ENCODE data around the gene HBB.
"Not testable (repeated sequence)": the region's sequence is repeated elsewhere in the genome, so short reads cannot be mapped to it uniquely, and the experiment has no call there.

The HBB gene

DNA sequence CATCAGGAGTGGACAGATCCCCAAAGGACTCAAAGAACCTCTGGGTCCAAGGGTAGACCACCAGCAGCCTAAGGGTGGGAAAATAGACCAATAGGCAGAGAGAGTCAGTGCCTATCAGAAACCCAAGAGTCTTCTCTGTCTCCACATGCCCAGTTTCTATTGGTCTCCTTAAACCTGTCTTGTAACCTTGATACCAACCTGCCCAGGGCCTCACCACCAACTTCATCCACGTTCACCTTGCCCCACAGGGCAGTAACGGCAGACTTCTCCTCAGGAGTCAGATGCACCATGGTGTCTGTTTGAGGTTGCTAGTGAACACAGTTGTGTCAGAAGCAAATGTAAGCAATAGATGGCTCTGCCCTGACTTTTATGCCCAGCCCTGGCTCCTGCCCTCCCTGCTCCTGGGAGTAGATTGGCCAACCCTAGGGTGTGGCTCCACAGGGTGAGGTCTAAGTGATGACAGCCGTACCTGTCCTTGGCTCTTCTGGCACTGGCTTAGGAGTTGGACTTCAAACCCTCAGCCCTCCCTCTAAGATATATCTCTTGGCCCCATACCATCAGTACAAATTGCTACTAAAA, at the start of gene HBB:
TSS of gene HBB (minus strand) at position 340 of the 579 bp plus-strand sequence. CDS start at position 290, 50 bp downstream.
- no peak for DNase-seq (ENCODE audit: low read depth in 2 of 2, low spot score in 1 of 2)

DNA sequence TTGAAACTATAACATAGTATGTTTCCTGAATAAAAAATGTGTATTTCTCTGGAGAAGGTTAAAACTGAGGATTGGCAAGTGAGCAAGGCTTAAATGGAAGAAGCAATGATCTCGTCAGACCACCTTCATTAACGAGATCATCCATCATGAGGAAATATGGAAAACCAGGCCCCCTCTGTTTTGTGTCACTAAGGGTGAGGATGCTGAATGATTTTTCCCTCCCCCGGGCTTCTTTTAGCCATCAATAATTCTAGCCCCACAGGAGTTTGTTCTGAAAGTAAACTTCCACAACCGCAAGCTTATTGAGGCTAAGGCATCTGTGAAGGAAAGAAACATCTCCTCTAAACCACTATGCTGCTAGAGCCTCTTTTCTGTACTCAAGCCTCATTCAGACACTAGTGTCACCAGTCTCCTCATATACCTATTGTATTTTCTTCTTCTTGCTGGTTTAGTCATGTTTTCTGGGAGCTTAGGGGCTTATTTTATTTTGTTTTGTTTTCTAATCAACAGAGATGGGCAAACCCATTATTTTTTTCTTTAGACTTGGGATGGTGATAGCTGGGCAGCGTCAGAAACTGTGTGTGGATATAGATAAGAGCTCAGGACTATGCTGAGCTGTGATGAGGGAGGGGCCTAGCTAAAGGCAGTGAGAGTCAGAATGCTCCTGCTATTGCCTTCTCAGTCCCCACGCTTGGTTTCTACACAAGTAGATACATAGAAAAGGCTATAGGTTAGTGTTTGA, 48.7 kb upstream of the HBB start:
- no peak for DNase-seq (ENCODE audit: low read depth in 2 of 2, low spot score in 1 of 2)

DNA sequence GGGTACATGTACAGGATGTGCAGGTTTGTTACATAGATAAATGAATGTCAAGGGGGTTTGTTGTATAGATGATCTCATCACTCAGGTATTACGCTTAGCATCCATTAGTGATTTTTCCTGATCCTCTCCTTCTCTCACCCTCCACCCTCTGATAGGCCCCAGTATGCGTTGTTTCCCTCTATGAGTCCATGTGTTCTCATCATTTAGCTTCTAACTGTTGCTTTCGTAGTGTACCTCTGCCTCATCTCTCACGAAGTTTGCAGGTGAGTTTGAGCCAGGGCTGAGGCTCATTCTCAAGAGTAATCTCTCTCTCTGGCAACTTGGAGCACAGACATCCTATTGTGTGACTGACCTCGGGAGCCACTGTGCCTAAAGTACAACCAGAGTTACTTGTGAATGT, 47.5 kb upstream of the HBB start:
- DNase-seq (ENCODE audit: low read depth in 2 of 2, low spot score in 1 of 2): no peak

DNA sequence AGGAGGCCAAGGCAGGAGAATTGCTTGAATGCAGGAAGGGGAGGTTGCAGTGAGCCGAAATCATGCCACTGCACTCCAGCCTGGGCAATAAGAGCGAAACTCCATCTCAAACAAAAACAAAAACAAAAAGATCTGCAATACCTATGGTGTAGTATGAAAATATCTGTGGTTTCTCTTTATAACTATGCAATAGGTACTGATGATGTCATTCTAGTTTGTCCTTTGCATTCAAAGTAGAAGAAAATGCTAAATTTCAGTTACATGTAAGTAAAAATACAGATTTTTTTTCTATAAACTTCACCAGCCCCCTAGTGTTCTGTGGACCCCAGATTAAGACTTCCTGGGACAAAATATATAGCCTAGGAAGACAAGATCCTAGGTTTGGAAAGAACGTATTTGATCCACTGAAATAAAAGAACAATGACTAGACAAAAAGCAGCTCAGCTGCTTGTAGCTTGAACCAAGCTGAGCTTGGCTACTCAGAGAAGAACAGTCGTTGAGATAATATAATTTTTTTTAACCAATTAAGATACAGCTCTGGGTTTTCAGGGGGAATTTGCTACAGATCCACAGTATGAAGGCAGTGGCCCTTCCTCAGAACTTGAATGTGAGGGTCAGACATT, 45.6 kb upstream of the HBB start:
- no peak for DNase-seq (ENCODE audit: low read depth in 2 of 2, low spot score in 1 of 2)

DNA sequence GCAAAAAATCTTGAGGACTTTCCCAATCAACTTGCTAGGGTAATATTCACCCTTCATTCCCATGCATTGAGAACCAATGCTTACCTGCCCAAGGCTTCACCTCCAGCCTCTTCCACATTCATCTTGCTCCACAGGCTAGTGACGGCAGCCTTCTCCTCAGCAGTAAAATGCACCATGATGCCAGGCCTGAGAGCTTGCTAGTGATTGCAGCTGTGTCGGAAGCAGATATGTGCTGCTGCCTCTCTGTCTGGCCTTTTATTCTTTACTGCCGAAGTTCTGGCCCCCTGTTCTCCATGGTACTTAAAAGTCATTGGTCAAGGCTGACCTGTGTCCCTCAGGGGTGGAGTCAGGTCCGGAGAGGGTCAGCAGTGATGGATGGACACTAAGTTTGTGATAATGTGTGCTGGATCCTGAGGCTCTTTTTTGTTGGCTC, 42.9 kb upstream of the HBB start, which contains the start of gene HBE1:
TSS of gene HBE1 (minus strand) at position 231 of the 433 bp plus-strand sequence. CDS start at position 176, 55 bp downstream.
- DNase-seq (ENCODE audit: low read depth in 2 of 2, low spot score in 1 of 2): no peak

DNA sequence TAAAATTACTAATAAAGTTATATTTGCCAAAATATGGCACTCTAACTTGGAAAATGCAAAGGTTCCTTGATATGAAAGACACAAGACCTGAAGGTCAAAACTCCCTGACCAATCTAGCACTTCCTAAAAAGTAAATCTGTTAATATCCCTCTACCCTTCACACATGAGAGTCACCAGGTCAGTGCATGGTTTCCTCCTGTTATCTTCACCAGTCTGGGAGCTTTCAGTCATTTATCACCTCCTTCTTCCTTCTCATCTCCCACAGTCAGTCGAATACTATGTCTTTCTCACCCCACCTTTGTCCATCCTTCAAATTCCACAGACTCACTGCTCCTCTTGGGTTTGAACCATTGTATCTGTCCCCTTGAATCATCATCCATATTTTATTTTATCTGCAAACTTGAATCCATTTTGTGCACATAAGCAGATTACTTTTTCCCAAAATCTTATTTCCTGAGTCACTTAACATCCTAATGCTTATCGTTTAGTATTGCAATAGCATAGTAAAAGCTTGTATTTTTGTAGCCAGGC, 40.2 kb upstream of the HBB start:
- DNase-seq (ENCODE audit: low read depth in 2 of 2, low spot score in 1 of 2): no peak

DNA sequence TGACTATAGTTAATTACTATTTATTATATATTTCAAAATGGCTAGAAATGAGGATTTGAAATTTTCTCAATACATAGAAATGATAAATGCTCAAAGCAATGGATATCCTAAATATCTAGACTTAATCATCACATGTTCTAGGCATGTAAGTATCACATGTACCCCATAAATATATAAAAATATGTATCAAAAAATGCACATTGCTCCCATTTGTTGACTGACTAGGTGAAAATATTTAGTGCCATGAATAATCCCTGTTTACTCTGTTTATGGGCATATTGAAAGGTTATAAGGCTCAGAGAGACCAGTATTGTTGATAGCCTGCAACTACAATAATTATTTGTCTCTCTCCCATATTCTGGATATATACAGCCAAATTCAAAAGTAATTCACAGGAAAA, 39.7 kb upstream of the HBB start:
- no peak for DNase-seq (ENCODE audit: low read depth in 2 of 2, low spot score in 1 of 2)

DNA sequence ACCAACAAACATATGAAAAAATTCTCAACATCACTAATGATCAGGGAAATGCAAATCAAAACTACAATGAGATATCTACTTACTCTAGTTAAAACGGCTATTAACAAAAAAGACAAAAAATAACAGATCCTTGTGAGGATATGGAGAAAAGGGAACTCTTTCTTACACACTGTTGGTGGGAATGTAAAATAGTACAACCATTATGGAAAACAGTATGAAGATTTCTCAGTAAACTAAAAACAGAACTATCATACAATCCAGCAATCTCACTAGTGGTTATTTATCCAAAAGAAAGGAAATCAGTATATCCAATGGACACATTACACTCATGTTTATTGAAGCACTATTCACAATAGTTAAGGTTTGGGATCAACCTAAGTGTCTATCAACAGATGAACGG, 39.0 kb upstream of the HBB start:
- DNase-seq (ENCODE audit: low read depth in 2 of 2, low spot score in 1 of 2): no peak

DNA sequence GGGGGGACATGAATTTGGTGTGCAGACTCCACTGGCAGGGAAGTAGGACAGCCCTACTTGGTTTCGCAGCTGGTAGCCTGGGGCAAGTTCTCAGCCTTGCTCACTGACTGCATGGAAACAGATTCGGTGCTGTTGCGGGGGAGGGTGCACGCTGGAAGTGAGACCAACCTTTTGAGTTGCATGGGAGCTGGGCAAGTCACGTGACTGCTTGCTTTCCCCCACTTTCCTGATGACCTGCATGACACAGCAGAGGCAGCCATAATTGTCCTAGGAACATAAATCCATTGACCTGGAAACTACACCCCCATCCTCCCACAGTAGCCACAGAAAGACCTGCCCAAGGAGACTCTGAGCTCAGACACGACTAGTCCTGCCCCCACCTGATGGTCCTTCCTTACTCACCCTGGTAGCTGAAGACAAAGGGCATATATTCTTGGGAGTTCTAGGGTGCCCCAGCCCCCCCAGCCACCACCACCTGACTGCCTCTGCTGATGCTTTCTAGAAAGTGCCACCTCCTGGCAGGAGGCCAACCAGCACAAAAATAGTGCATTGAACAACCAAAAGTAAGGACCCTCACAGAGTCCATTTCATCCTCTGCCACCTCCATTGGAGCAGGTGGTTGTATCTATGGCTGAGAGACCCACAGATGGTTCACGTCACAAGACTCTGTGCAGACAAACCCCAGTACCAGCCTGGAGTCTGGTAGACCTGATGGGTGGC, 31.8 kb upstream of the HBB start:
- no peak for DNase-seq (ENCODE audit: low read depth in 2 of 2, low spot score in 1 of 2)

DNA sequence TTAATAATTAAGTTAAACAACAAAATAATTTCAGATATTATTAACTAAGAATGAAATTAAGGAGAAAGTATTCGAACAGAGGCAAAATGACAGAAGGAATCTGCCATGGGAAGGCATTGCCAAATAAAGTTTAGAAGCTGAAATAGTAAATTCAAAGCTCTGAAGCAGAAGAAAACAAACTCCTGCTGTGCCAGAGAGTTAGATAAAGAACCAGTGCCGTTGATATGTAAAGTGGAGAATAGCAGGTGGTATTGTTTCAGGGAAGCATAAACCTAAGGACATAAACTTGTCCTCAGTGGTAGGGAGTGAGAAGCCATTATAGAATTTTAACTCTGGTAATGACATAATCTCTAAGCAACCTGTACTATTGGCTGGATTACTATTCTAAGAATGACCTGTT, 30.4 kb upstream of the HBB start:
- DNase-seq (ENCODE audit: low read depth in 2 of 2, low spot score in 1 of 2): no peak

DNA sequence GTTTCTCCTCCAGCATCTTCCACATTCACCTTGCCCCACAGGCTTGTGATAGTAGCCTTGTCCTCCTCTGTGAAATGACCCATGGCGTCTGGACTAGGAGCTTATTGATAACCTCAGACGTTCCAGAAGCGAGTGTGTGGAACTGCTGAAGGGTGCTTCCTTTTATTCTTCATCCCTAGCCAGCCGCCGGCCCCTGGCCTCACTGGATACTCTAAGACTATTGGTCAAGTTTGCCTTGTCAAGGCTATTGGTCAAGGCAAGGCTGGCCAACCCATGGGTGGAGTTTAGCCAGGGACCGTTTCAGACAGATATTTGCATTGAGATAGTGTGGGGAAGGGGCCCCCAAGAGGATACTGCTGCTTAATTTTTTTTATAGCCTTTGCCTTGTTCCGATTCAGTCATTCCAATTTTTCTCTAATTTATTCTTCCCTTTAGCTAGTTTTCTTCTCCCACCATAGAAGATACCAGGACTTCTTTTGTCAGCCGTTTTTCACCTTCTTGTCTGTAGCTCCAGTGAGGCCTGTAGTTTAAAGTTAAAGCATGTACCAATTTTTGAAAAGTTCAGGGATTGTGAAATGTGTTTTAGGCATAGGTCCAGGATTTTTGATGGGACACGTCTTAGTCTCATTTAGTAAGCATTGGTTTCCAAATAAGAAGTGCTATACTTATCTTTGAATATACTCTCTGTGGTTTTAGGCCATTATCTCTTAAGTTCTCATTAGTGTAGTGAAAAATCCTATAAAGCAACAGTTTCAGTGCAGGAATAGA, 28.0 kb upstream of the HBB start, which contains the start of gene HBG2:
TSS of gene HBG2 (minus strand) at position 136 of the 768 bp plus-strand sequence. CDS start at position 83, 53 bp downstream.
- DNase-seq (ENCODE audit: low read depth in 2 of 2, low spot score in 1 of 2): not testable (repeated sequence)

DNA sequence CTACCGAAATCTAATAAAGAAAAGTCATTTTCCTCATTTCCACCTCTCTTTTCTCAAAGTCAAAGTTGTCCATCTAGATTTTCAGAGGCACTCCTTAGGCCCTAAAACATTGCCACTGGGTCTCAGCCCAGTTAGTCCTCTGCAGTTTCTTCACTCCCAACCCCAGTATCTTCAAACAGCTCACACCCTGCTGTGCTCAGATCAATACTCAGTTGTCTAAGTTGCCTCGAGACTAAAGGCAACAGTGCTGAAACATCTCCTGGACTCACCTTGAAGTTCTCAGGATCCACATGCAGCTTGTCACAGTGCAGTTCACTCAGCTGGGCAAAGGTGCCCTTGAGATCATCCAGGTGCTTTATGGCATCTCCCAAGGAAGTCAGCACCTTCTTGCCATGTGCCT, 27.2 kb upstream of the HBB start:
- DNase-seq (ENCODE audit: low read depth in 2 of 2, low spot score in 1 of 2): not testable (repeated sequence)

DNA sequence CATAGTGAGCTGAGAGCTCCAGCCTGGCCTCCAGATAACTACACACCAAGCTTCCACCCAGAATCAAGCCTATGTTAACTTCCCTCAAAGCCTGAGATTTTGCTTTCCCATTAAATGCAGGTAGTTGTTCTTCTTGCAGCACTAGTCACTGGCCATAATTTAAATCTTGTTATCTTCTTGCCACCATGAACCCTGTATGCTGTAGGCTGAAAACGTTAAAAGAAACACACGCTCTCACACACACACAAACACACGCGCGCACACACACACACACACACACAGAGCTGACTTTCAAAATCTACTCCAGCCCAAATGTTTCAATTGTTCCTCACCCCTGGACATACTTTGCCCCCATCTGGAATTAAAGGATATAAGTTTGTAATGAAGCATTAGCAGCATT, 26.6 kb upstream of the HBB start:
- not testable (repeated sequence) for DNase-seq (ENCODE audit: low read depth in 2 of 2, low spot score in 1 of 2)

DNA sequence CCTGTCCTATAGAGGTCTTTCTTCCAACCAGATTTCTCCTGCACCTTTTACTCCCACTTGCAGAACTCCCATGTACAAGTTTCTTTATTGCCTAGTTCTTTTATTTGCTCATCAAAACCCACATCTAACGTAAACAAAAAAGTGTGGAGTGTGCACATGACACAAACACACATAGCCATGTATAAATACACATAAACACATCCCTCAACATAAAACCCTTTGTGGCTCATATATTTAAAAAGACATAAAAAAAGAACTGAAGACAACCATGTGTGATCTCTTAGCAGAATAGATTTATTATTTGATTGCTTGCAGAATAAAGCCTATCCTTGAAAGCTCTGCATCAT, 26.0 kb upstream of the HBB start:
- DNase-seq (ENCODE audit: low read depth in 2 of 2, low spot score in 1 of 2): no peak

DNA sequence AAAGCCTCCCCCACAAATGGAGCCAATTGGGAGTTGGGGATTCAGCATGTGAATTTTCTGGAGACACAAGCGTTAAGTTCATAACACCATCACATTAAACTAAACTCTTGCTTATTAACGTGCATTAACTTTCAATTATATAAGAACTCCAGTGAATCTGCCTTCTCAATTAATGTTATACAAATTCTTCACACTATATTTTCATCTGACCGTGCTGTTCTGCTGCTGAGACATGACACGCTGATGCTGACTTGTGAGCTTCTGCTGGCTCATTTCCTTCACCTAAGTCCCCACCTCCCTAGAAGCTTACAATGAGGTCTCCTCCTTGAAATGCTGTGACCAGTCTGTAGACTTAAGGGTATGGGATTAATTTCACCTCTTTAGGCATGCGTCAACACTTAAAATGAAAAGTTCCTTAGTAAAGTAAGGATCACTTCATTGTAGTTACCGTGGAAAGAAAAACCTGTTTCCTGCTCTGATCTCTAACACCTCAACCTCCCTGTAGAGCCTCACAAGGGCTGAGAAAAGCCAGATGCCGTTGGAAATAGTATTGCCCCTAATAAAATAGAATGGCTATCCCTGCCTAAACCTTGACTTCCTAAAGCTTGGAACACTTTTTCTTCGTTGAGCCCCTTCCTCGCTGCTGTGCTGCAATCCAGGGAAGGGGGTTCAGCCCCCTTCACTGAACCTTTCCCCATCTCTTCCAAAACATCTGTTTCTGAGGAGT, 25.5 kb upstream of the HBB start:
- no peak for DNase-seq (ENCODE audit: low read depth in 2 of 2, low spot score in 1 of 2)

DNA sequence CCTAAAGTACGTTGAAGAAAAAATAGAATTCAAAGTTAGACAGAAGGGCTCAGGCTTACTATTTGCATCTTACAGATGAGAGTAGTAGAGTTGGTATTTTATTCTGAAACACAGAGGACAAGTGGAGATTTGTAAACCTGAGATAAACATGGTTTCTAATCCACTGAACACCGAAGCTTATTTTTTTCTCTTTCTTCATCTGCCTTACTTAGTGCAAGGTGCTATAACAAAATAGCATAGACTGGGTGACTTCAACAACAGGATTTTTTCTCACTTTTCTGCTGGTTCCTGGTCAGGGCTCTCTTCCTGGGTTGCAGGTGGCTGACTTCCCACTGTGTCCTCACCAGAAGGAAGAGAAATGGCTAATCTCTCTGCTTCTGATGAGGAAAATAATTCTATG, 24.9 kb upstream of the HBB start:
- no peak for DNase-seq (ENCODE audit: low read depth in 2 of 2, low spot score in 1 of 2)

DNA sequence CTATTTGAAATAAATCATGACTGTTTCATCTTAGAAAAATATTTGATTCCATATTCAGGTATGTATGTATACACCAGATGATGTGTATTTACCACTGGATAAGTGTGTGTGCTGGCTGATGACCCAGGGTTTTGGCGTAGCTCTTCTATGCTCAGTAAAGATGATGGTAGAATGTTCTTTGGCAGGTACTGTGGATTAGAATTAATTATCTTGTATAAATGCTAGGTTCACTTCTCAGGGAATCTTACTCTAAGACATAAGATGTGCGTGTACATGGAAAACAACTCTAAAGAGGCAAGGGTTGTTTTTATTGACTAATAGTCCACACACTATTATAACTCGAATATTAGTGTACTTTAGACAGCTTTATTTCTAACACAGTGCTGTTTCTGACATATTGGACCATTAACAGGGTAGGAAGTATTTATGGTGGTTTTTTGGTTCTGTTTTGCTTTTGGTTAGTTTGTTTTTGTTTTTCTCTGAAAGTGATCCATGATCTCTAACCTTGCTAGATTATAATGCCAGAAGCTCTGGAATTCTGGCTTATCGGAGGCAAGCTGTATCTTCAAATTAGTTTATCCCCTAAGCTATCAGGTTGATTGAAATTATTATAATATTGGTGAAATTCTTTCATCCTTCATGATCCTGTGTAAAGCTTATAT, 23.8 kb upstream of the HBB start:
- no peak for DNase-seq (ENCODE audit: low read depth in 2 of 2, low spot score in 1 of 2)

DNA sequence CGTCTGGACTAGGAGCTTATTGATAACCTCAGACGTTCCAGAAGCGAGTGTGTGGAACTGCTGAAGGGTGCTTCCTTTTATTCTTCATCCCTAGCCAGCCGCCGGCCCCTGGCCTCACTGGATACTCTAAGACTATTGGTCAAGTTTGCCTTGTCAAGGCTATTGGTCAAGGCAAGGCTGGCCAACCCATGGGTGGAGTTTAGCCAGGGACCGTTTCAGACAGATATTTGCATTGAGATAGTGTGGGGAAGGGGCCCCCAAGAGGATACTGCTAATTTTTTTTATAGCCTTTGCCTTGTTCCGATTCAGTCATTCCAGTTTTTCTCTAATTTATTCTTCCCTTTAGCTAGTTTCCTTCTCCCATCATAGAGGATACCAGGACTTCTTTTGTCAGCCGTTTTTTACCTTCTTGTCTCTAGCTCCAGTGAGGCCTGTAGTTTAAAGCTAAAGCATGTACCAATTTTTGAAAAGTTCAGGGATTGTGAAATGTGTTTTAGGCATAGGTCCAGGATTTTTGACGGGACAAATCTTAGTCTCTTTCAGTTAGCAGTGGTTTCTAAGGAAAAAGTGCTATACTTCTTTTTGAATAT, 23.0 kb upstream of the HBB start, which contains the start of gene HBG1:
TSS of gene HBG1 (minus strand) at position 51 of the 590 bp plus-strand sequence. CDS start 53 bp downstream, outside the sequence.
- not testable (repeated sequence) for DNase-seq (ENCODE audit: low read depth in 2 of 2, low spot score in 1 of 2)

DNA sequence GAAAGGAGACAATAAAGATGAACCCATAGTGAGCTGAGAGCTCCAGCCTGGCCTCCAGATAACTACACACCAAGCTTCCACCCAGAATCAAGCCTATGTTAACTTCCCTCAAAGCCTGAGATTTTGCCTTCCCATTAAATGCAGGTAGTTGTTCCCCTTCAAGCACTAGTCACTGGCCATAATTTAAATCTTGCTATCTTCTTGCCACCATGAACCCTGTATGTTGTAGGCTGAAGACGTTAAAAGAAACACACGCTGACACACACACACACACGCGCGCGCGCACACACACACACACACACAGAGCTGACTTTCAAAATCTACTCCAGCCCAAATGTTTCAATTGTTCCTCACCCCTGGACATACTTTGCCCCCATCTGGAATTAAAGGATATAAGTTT, 21.6 kb upstream of the HBB start:
- DNase-seq (ENCODE audit: low read depth in 2 of 2, low spot score in 1 of 2): not testable (repeated sequence)

Measured in stimulated activated CD8-positive, alpha-beta memory T cell treated with anti-CD3 and anti-CD28 coated beads, Interleukin-4, amount 100 ng/mL, for 4 hours (primary cell).